Inflammatory macrophage (primary cell): ENCODE measurements around the gene KRT74.

ENCODE experiments used
- DNase-seq, 2 donors: peaks; one replicate each; pipeline ENCODE4 v3.0.0-alpha.2; 2020 to 2022

Gene KRT74

GRCh38 chr12:52570511-52570910 is 3.1 kb downstream of the KRT74 start:
- no peak for DNase-seq

DNA sequence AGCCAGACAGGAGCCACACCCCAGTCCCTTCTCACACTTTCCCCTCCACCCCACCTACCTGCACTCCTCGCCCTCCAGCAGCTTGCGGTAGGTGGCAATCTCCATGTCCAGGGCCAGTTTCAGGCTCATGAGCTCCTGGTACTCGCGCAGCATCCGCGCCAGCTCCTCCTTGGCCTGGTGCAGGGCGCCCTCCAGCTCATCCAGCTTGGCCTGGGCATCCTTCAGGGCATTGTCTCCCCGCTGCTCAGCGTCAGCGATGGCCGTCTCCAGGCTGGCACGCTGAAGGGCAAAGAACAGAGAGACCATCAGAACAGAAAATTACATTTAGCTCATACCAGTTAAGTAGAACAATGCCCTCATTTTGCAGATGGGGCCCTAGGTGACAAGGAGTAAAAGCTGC is 5.5 kb downstream of the KRT74 start:
- no peak for DNase-seq

DNA sequence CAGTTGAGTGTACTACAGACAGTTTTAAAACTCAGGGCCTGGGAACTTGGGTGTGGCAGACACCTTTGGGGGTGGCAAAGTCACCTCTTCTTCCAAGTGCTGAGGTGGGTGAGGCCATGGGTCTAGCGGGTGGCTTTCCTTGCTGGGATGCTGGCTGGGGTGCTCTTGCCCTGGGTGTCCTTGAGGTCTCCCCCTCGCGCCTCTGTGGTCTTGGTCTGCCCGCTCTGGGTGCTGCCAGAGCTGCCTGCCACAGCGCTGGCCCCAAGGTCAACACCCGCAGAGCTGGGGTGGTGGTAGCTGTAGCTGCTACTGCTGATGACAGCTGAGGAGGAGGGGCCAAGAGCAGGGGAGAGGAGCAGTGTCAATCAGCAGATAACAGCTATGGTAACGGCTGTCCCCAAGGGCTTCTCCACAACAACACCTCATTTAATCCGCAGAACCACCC is 6.8 kb downstream of the KRT74 start:
- no peak for DNase-seq

DNA sequence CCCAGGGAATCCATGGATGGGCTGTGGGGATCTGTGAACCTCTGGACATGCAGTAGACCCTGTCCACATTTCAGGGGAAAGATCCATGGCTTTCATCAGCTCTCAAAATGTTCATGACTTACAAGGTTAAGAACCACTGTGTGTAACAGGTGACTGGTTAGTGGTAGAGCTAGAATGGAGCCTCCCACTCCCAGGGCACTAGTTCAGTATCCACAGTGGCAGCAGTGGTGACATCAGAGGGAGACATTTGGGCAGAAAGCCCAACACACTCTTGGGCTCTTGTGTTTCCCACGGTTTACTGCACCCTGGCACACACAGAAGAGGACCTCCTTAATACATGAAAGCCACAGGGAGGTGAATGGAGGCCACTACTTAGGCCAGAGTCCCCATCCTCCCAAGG is 9.1 kb downstream of the KRT74 start:
- no peak for DNase-seq

DNA sequence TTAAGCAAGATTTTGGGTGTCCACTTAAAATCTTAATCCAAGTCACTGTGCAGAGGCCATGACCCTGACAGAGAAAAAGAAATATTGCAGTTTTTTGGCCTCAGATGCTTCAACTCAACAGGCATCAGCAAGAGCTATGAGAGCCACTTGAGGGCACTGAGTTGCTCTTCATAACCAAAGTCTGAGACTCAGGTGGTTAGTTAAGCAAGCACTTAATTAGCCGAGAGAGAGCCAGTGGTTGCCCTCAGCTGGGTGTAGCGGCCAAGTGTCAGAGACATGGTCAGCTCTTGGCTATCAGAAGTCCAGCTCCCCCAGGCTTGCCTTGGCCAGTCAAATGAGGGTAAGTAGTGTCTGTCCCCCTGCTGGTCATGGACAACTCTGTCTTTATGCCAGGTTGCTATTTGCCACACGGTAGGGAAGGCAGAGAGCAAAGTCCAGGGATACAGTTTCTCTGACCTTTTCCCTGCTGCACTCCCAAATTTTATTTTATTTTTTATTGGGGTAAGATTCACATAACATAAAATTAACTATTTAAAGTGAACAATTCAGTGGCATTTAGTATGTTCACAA is 11.7 kb downstream of the KRT74 start:
- DNase-seq: peak in 1 of 2 donors; percentile 13

- DNase-seq: no peak
These were observed 13.7 kb downstream of the KRT74 start for GRCh38 chr12:52559979-52560378.

- no peak for DNase-seq
These were observed 14.7 kb downstream of the KRT74 start for GRCh38 chr12:52558781-52559445.

- no peak for DNase-seq
These were observed 16.2 kb downstream of the KRT74 start for GRCh38 chr12:52557476-52557875.

DNA sequence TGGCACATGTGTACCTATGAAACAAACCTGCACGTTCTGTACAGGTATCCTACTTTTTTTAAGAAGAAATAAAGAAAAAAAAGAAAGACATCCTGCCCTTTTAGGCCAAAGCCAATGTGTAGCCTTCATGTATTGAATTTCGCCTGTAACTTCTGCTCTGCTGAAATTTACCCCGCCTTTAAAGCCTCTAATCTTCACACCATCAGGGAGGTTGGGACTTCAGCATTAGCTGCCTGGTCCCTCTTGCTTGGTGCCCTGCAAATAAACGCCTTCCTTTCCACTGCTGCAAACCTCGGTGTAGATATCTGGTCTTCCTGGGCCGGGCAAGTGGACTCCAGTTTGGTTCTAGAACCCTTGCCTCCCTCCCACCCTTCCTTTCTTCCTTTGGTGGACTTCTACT is 18.1 kb downstream of the KRT74 start:
- DNase-seq: no peak

DNA sequence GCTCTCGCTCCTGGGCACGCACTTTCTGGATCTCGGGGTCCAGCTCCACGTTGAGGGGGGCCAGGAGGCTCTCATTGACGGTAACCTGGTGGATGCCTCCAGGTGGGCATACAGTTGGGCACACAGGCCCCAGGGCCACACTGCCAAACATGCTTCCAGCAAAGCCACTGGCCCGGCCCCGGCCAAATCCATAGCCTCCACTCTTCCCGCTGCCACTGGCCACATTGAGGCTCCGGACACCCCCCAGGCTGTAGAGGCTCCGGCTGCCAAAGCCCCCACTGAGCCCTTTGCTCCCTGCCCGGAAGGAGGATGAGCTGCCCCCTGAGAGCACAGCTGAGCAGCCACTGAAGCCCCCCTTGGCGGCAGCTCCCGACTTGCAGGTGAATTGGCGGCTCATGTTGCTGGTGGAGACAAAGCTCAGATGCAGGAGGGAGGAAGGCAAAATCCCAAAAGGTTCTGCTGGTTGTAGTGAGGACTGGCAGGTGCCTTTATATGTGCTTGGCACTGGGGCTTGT is 20.9 kb downstream of the KRT74 start, which contains the start of gene KRT71:
Gene KRT71 (minus strand): TSS at position 465 of the 515 bp plus-strand sequence. CDS start 68 bp downstream, at position 397.
- no peak for DNase-seq

GRCh38 chr12:52552055-52552454 is 21.6 kb downstream of the KRT74 start:
- no peak for DNase-seq

GRCh38 chr12:52551216-52551865 is 22.3 kb downstream of the KRT74 start:
- DNase-seq: no peak

- no peak for DNase-seq
These were observed 27.5 kb downstream of the KRT74 start for GRCh38 chr12:52546126-52546525.

- DNase-seq: no peak
These were observed 29.4 kb downstream of the KRT74 start for GRCh38 chr12:52543985-52544883.

DNA sequence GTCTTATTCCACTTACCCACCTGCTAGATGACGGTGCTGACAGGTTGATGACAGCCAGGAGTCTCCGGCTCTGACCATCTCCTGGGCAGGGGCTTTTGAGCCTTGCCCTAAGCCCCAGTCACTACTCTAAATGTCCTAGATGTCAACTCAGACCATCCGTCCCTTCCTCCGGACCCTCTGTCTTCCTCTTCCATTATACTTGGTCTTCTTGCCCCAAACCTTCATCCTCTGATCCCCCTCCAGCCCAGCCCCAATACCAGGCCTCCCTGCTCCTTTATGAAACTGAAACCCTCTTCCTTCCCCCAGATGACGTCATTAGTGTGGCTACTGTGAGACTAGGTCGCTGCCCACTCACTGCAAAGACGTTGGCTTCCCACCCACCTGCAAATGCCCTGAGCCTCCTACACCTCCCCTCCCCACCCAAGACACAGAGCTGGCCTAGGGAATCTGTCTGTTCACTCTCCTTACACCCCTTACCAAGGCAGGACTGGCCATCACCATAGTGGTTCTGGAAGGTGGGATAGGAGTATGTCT is 30.8 kb downstream of the KRT74 start:
- no peak for DNase-seq

DNA sequence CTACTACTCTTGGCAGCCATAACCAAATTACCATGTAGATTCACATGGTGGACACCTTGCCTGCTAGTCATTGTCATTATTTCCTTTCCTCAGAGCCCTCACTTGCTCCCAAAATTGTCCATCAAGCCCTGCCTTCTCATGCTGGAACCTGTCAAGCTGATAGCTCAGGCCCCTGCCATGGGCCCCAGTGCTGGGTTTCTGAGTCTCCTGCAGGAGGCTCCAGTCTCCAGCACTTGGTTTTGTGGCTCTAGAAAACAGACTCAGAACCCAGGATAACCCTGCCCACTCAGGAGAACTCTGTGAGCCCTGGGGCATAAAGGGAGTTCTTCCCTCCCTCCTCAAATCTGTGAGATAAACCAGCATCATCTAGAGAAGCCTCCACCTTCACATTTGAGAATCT is 31.5 kb downstream of the KRT74 start:
- no peak for DNase-seq

DNA sequence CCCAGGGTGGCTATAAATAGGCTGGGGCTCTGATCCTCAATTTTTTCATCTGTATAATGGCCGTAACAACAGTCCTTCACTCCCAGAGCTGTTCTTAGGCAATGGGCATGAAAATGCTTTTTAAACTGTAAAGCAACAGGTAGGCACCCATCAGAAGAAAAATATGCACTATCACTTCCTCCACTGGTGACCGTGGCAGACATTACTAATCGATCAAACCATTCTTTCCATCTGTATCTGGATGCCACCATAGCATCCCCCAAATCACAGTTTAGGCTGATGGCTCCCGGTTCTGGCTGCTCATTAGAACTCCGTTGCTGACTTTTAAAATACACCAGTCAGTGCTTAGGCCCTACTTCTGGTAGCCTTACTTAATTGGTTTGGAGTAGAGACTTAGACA is 31.9 kb downstream of the KRT74 start:
- DNase-seq: no peak

DNA sequence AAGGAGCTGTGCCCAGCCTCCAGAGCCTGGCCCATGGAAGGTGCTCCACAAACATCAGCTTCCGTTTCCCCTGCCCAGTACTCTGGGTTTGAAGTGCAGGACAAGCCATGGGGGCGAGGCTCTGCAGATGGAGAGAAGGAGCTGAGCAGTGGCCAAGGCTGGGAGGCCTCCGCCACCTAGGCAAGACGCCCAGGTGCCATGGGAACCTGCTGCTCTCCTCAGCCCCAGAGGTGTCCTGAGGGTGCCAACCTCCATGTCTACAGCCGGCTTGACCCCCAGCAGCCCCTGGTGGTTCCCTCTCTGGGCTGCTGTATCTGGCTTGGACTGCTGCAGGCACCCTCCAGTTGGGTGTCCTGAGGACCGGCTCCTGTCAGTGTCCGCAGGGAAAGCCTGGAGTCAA is 33.1 kb downstream of the KRT74 start:
- DNase-seq: no peak

DNA sequence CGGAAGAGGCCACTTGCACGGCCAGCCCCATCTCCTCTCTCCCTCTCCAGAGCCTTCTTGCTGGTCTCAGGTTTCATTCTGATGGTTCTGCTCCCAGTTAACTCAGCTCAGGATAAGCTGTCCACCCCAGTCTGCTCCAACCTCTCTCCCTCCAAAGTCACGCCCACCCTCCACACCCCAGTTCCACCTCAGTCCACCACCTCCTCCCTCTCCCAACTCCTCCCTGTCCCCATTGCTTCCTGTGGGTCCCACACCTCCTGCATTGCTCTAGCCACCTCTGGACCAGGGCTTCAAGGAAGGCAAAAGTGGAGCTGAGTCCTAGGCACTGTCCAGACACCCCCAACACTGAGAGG is 33.8 kb downstream of the KRT74 start:
- DNase-seq: no peak

- no peak for DNase-seq
These were observed 34.4 kb downstream of the KRT74 start for GRCh38 chr12:52539083-52539820.

DNA sequence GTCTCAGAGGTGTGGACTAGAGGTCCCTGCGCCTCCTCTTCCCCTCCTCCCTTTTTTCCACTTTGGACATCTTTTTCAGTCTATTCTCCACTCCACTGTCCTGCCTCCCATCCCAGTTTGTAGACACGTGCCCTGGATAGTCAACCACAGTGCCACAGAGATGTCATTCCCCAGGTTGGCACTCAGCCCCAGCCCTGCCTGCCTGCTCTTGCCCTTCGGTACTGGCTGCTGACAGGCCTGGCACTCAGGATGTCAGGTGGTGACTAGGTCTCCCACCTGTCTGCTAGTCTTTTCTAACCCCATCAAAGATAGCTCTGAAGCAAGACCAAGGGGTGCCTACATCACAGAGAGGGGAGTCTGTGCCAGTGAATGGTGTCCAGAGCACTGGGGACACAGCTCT is 36.5 kb downstream of the KRT74 start:
- DNase-seq: no peak

DNA sequence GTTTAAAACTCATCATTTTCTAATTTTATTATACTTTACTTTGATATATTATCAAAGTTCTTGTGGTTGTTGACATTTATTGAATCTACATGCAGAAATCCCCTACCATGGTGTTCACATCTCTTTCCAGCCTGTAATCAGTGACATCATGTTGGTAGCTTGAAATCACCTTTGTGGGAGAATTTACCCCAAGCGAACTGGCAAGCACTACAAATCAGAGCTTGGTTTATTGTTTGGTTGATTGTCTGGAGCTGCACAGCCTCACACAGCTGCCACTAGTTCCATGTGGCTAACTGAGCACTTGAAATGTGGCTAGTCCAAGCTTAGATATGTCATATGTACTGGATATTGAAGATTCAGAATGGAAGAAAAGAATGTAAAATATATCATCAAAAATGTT is 38.1 kb downstream of the KRT74 start:
- no peak for DNase-seq
